ENCODE measurements around the gene PACSIN2. TPM values are rescaled to one million over a fixed set of nuclear protein-coding genes. Genes with fewer than 3 reads are reported as not detected.

Gene PACSIN2
- total and polyA plus RNA-seq, 7 donors: 44.2 to 126 (median 52.3) TPM

DNA sequence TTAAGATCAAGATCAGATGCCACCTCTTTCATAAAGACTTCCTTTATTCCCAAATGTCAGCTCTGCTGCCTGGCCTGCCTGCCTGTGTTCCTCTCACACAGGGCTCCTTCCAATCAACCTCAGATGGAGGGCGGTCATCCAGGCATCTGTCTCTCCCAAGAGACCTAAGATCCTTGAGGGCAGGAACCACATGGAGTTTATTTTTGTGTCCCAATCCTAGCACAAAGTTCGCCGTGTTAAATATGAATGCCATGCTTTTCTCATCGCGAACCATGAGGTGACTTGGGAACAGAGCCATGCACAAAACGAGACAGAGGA, 85.2 kb downstream of the PACSIN2 start:
- peak overlapping the region; percentile 82 to 94 (median 90) for H3K27ac ChIP-seq
- intact Hi-C loops (cut with DNase I): loop anchor here (5.0 kb wide), 2 partner anchors 33 to 63 kb away; no protein-coding TSS in a partner anchor

DNA sequence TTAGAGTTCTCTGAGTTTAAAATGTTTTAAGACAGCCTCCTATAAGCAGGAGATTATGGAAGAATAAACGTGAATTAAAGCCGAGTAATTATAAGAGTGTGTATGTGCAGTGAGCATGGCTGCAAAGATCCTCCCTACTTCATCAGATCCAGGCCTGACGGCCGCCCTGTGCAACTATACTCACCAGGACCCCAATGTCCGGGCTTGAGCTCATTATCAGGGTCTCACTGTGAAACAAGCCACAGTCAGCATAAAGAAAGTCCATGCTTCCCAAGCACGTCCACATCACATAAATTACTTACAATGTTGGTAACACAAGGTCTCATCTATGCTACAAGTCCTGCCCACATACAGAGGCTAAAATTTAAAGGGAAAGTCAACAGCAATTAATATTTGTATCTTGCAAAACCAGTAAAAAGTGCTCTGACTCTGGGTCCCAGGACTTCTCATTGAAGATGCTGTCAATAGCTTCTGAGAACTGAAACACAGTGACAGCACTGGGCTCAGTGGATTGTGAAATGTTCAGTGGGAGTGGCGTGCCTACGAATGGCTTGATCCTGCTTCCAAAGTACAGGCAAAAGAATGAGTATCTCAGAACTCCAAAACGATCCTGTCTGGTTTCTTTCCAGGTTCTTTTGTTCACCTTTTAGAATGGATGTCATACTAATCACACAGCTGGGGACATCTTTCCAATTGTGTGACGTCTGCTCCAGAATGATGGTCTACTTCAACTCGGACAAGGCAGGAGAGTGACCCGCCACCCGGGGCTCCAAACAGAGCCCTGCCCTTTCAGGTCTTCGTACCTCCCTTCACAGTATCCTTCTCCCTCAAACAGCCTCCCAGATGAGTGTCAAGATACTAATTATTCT, 85.7 kb downstream of the PACSIN2 start:
- Histone ChIP-seq H3K4me3 (no peak overlapping the region), H3K36me3 (no peaks in the 10 kb centered on the region), H3K27me3 (no peaks in the 10 kb centered on the region), H3K4me1 (peaks cover 0 to 100% (median 93%) of the 10 kb centered on the region in 4 donors), H3K27ac (peak overlapping the region; percentile 82 to 94 (median 90)), H3K9me3 (no peaks in the 10 kb centered on the region)
- whole genome bisulfite sequencing, 2 donors: 73 to 74% methylated on average over 14 of the region's 14 CpGs
- TF ChIP-seq POLR2A (IDR thresholded peaks at IDR 0.05): no peak
- TF ChIP-seq POLR2AphosphoS5 (IDR thresholded peaks at IDR 0.05): no peak
- no peak for TF ChIP-seq EP300 (IDR thresholded peaks at IDR 0.05)
- TF ChIP-seq, protein P1, sequence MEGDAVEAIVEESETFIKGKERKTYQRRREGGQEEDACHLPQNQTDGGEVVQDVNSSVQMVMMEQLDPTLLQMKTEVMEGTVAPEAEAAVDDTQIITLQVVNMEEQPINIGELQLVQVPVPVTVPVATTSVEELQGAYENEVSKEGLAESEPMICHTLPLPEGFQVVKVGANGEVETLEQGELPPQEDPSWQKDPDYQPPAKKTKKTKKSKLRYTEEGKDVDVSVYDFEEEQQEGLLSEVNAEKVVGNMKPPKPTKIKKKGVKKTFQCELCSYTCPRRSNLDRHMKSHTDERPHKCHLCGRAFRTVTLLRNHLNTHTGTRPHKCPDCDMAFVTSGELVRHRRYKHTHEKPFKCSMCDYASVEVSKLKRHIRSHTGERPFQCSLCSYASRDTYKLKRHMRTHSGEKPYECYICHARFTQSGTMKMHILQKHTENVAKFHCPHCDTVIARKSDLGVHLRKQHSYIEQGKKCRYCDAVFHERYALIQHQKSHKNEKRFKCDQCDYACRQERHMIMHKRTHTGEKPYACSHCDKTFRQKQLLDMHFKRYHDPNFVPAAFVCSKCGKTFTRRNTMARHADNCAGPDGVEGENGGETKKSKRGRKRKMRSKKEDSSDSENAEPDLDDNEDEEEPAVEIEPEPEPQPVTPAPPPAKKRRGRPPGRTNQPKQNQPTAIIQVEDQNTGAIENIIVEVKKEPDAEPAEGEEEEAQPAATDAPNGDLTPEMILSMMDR (IDR thresholded peaks at IDR 0.05): no peak
- intact Hi-C loops (cut with DNase I): loop anchor here (5.0 kb wide), 1 partner anchor 33 kb away; no protein-coding TSS in a partner anchor
- DNase-seq: no peak

More for the DNA sequence above, 85.2 kb downstream of the PACSIN2 start:
- Histone ChIP-seq H3K9me3 (no peaks in the 10 kb centered on the region), H3K4me3 (no peak overlapping the region), H3K4me1 (peaks cover 0 to 100% (median 95%) of the 10 kb centered on the region in 4 donors), H3K27me3 (no peaks in the 10 kb centered on the region), H3K36me3 (no peaks in the 10 kb centered on the region)
- 63 to 73% methylated on average over 6 of the region's 6 CpGs for WGBS, 2 donors
- TF ChIP-seq, protein P1 (IDR thresholded peaks at IDR 0.05): no peak
- TF ChIP-seq POLR2AphosphoS5 (IDR thresholded peaks at IDR 0.05) (no peak), EP300 (IDR thresholded peaks at IDR 0.05) (no peak), POLR2A (IDR thresholded peaks at IDR 0.05) (no peak)
- no peak for DNase-seq

DNA sequence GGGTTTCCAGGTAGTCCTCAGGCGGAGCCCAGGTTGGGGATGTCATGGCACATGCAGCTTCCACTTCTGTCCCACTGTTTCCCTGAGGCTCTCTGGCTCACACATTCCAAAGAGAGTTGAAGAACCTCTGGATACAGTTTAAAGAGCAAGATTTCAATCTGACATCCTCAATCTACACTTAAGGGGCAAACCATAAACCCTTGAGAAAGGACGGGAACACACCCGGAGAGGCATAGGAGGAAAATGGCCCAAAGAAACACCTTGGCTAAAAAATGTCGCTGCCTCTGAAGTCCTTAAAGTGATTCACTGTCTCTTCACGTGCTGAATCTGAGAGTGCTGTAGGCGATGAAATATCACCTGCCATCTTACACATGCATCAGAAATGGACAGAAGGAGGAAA, 87.0 kb downstream of the PACSIN2 start:
- no peaks in the 10 kb centered on the region for H3K36me3 ChIP-seq
- no peak for DNase-seq
- intact Hi-C loops (cut with DNase I): loop anchor here (5.0 kb wide), 1 partner anchor 34 kb away; no protein-coding TSS in a partner anchor
- H3K9me3 ChIP-seq: no peaks in the 10 kb centered on the region
- H3K27me3 ChIP-seq: no peaks in the 10 kb centered on the region
- 79 to 87% methylated on average over 6 of the region's 6 CpGs for WGBS, 2 donors
- TF ChIP-seq, protein P1 (IDR thresholded peaks at IDR 0.05): no peak
- TF ChIP-seq POLR2AphosphoS5 (IDR thresholded peaks at IDR 0.05) (no peak), POLR2A (IDR thresholded peaks at IDR 0.05) (no peak), EP300 (IDR thresholded peaks at IDR 0.05) (no peak)
- H3K4me1 ChIP-seq: peaks cover 0 to 94% (median 84%) of the 10 kb centered on the region in 4 donors
- H3K4me3 ChIP-seq: no peak overlapping the region
- peak overlapping the region; percentile 82 to 94 (median 90) for H3K27ac ChIP-seq

DNA sequence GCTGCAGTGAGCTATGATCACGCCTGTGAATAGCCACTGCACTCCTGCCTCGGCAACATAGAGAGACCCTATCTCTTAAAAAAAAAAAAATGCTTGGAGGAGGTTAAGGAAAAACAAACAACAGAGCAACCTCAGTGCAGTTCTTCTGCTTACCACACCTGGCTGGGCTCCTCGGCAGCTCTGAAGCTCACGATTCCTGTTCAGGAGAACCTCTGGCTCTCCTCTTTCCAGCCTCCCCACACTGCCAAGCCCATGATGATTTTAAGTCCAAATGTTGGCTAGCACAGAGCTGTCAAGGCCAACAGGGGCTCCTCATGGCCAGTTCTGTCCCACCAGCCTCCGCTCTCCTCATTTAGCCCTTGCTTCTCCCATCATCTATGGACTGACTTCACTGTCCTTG, 88.2 kb downstream of the PACSIN2 start:
- peak overlapping the region; percentile 38 to 94 (median 90) for H3K27ac ChIP-seq
- H3K4me1 ChIP-seq: peaks cover 0 to 93% (median 84%) of the 10 kb centered on the region in 4 donors
- no peaks in the 10 kb centered on the region for H3K27me3 ChIP-seq
- DNase-seq: no peak
- H3K9me3 ChIP-seq: no peaks in the 10 kb centered on the region
- no peak overlapping the region for H3K4me3 ChIP-seq
- intact Hi-C loops (cut with DNase I): loop anchor here (5.0 kb wide), 1 partner anchor 36 kb away; no protein-coding TSS in a partner anchor
- WGBS, 2 donors: 76 to 93% methylated on average over 5 of the region's 5 CpGs
- H3K36me3 ChIP-seq: no peaks in the 10 kb centered on the region
- TF ChIP-seq, protein P1 (IDR thresholded peaks at IDR 0.05): no peak
- no peak for TF ChIP-seq POLR2A (IDR thresholded peaks at IDR 0.05)
- no peak for TF ChIP-seq POLR2AphosphoS5 (IDR thresholded peaks at IDR 0.05)
- TF ChIP-seq EP300 (IDR thresholded peaks at IDR 0.05): no peak

Data from sigmoid colon (tissue), 7 donors.